T-helper 1 cell treated with Interleukin-12 subunit alpha and Interleukin-12 subunit beta and Interleukin-4 antibody, amounts not matched to agents 30 ng/mL and 1 ng/mL, for 36 hours (primary cell): Measurements from ENCODE around the gene FGF12. TPM values are rescaled to one million over a fixed set of nuclear protein-coding genes. Genes with fewer than 3 reads are reported as not detected.

ENCODE experiments used
- intact Hi-C: fragments of 100-400 bp; cut with micrococcal nuclease; formaldehyde crosslinking; loops from one replicate; pipeline ENCODE4 v1.15.1; 2024
- total RNA-seq: library from RNA; stranded (reverse); gene quantifications from 2 replicates; pipeline ENCODE4 v1.2.3, GENCODE V29; 2022

FGF12 gene
- total RNA-seq, 1 donor from 2014 or later: 0.56 TPM

GRCh38 chr3:192505731-192506130 is 221.6 kb downstream of the FGF12 start:
- intact Hi-C loops: no loop called here

- intact Hi-C loops: no loop called here
These were observed 225.9 kb downstream of the FGF12 start for GRCh38 chr3:192501401-192501800.

- intact Hi-C loops: no loop called here
These were observed 230.3 kb downstream of the FGF12 start for GRCh38 chr3:192496905-192497587.

- intact Hi-C loops: no loop called here
These were observed 233.2 kb downstream of the FGF12 start for GRCh38 chr3:192494174-192494573.

GRCh38 chr3:192490720-192491119 is 236.6 kb downstream of the FGF12 start:
- intact Hi-C loops: no loop called here

GRCh38 chr3:192489579-192489978 is 237.8 kb downstream of the FGF12 start:
- intact Hi-C loops: no loop called here

GRCh38 chr3:192487033-192487432 is 240.3 kb downstream of the FGF12 start:
- intact Hi-C loops: no loop called here

GRCh38 chr3:192482809-192483208 is 244.5 kb downstream of the FGF12 start:
- intact Hi-C loops: no loop called here

- intact Hi-C loops: no loop called here
These were observed 244.9 kb downstream of the FGF12 start for GRCh38 chr3:192482391-192482790.

- intact Hi-C loops: no loop called here
These were observed 245.7 kb downstream of the FGF12 start for GRCh38 chr3:192481638-192482037.

GRCh38 chr3:192467230-192468140 is 259.9 kb downstream of the FGF12 start:
- intact Hi-C loops: loop anchor here (1.0 to 10.0 kb wide), 5 partner anchors 99 to 1937 kb away; no protein-coding TSS in a partner anchor

GRCh38 chr3:192449036-192449435 is 278.3 kb downstream of the FGF12 start:
- intact Hi-C loops: no loop called here

- intact Hi-C loops: no loop called here
These were observed 281.3 kb downstream of the FGF12 start for GRCh38 chr3:192445770-192446644.

GRCh38 chr3:192444791-192445106 is 282.6 kb downstream of the FGF12 start:
- intact Hi-C loops: loop anchor here (1.0 kb wide), 3 partner anchors 256 to 1027 kb away; no protein-coding TSS in a partner anchor

GRCh38 chr3:192444096-192444790 is 283.1 kb downstream of the FGF12 start:
- intact Hi-C loops: loop anchor here (1.0 kb wide), 3 partner anchors 256 to 1027 kb away; no protein-coding TSS in a partner anchor

- intact Hi-C loops: no loop called here
These were observed 292.1 kb downstream of the FGF12 start for GRCh38 chr3:192435241-192435640.

- intact Hi-C loops: no loop called here
These were observed 293.2 kb downstream of the FGF12 start for GRCh38 chr3:192434186-192434585.

GRCh38 chr3:192433704-192434103 is 293.6 kb downstream of the FGF12 start:
- intact Hi-C loops: no loop called here

- intact Hi-C loops: loop anchor here (1.0 kb wide), 2 partner anchors 235 to 293 kb away; no protein-coding TSS in a partner anchor
These were observed 304.4 kb downstream of the FGF12 start for GRCh38 chr3:192422997-192423342.

GRCh38 chr3:192422321-192422996 is 304.9 kb downstream of the FGF12 start:
- intact Hi-C loops: no loop called here
